ENCODE measurements around the gene PUM2.

- TF ChIP-seq CTCF (IDR thresholded peaks at IDR 0.05; ENCODE audit: insufficient read depth, low read length, poor library complexity, severe bottlenecking), result no peak
- no peak for TF ChIP-seq EZH2phosphoT487 (conservative IDR thresholded peaks at IDR 0.05; ENCODE audit: low read length)
These were observed 43.3 kb downstream of the PUM2 start for GRCh38 chr2:20307311-20307710.
